Testis (tissue), 2 donors: ENCODE data around the gene INHBB.

Experiments used
- CTCF ChIP-seq, 3 experiments: fragments of 450-650 bp in 2 of 3; fragments of 200-600 bp in 1 of 3; sonication (generic) in 1 of 3; IDR thresholded peaks; one replicate each; pipeline ENCODE4 v1.5.1; 2016 to 2019; ENCODE audit warnings: antibody characterized with exemption in 3 of 3, mild to moderate bottlenecking in 2 of 3, moderate library complexity in 1 of 3
- POLR2A ChIP-seq: fragments of 450-650 bp; IDR thresholded peaks from one replicate; pipeline ENCODE4 v1.6.1; 2017; ENCODE audit warnings: antibody characterized with exemption, mild to moderate bottlenecking, moderate library complexity

GRCh38 chr2:120355780-120356266 is 9.9 kb downstream of the INHBB start:
- no peak for TF ChIP-seq POLR2A
- TF ChIP-seq CTCF (IDR thresholded peaks at IDR 0.05), result no peak
